DMS79 treated with DMSO at 0.1 percent for 48 hours (cell line): ENCODE data around the gene ARL17B.
"Not testable (repeated sequence)": the region's sequence is repeated elsewhere in the genome, so short reads cannot be mapped to it uniquely, and the experiment has no call there.

Experiments
- DNase-seq: peaks from one replicate; lab custom pipeline; 2025; lab: John Stamatoyannopoulos, UW

ARL17B gene

DNA sequence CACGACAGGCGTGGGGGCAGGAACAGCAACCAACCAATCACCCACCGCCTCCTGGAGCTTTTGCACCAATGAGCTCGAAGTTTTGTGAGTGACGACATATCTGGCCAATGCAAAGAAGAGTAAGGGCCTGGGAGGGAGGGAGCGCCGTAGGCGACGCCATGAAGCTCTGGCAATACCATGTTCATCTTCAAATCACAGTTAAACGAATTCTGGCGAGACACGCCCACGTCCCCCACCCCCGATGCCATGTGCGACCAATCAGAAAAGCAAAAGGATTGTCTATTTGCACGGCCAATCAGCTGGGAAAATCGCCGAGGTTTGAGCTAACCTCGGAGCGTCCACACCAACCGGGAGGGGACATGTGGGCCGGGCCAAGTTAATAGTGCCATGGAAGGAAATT is at the start of gene ARL17B:
Gene ARL17B, minus strand, starts transcription at position 12 of the 400 bp plus-strand sequence. CDS start 3,369 bp downstream, outside the sequence.
- not testable (repeated sequence) for DNase-seq

DNA sequence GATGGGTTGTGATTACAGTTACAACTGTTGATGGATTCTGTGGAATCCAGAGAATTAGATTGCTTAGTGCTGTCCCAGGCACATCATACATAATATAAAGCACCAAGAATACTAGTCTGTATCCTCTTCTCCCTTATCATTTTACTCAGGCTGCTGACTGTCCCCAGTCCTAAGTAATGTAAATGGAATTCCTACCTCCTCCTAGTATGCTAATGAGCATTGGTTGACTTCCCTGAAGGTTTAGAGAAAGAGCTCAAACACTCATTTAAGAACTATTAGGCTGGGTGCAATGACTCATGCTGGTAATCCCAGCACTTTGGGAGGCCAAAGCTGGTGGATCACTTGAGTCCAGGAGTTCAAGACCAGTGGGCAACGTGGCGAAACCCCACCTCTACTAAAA is 48.3 kb upstream of the ARL17B start:
- not testable (repeated sequence) for DNase-seq

DNA sequence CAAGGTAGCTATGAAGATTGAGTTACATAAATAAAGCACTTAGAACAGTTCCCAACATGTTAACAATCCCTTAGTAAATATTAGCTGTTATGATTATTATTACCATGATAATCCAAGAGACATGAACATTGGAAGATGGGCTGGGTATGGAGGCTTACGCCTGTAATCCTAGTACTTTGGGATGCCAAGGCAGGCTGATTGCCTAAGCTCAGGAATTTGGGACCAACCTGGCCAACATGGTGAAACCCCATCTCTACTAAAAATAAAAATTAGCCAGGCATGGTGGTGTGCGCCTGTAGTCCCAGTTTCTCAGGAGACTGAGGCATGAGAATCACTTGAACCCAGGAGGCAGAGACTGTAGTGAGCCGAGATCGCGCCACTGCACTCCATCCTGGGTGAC is 45.6 kb upstream of the ARL17B start:
- DNase-seq, result not testable (repeated sequence)

DNA sequence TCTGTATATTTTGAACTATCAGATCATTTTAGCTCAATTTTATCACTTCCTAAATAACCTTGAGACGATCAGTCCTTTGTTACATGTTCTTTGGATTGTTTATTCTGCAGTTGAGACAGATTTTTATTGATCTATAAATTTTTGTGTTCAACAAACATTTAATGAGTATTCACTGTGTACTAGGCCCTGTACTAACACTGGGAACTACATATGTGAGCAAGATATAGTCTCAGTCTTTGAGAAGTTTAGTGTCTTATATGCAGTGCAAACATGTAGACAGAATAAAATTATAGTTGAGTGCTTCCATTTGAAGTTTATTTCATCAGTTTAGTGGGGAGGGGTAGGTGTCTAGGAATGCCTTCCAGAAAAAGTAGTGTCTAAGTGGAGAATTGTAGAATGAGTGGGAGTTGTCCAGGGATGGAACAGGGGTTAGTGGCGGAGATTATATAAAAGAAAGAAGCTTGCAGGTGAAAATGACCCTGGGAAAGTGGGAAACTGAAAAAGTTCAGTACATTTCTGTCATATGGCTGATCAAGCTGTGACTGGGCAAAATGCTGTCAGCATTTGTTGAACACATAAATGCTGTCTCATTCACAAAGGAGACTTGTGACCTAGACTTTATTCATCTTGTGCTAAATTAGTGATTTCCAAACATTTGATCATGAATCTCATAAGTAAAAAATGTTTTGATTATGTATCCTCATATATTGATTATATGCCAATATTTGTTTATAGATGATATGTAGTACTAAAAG is 39.6 kb upstream of the ARL17B start:
- not testable (repeated sequence) for DNase-seq

DNA sequence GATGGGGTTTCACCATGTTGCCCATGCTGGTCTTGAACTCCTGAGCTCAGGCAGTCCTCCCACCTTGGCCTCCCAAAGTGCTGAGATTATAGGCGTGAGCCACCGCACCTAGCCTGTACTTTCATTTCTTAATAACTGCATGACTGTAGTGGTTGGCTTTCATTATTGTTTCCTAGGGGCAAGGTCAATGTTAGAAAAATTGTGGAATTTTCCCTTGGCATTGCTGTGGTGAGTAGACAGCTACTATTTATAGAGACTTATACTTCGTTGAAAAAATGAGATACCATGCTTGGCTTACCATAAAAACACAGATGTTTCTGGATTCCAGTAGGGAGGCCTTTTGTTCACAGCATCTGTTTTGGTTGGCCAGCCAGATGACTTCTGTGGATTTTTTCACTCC is 39.0 kb upstream of the ARL17B start:
- DNase-seq, result not testable (repeated sequence)

DNA sequence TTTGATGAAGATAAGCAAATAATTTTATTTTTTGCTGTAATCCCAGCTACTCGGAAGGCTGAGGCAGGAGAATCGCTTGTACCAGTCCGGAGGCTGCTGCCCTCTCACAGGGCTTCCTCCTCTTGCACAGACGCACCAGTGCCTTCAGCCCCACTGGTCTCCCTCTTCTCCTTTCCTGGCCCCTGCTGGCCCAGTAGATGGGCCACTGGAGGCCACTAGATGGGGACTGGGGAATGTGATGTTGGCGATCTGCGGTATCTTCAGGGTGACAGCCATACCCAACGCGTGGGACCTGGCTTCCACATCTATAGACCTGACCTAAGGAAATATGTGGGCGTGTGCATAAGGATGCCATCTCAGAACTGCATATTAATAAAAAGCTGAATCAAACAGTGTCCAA is 38.4 kb upstream of the ARL17B start:
- not testable (repeated sequence) for DNase-seq

DNA sequence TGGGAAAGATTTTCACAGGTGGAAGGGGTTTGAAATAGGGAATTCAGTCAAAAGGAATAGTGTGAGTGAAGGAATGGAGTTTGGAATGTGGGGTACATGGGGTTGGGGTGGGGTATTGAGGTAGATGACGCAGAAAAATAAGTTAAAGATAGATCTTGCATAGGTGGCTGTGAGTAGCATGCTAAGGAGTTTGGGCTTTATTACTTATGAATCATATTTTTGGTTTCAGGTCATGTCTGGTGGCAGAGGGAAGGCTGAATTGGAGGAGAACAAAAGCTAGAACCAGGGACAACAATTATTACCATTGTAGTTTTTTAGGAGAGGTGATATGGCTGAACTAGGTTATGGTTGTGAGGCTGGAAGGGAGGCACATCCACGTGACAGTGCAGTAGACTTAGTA is 34.7 kb upstream of the ARL17B start:
- not testable (repeated sequence) for DNase-seq

DNA sequence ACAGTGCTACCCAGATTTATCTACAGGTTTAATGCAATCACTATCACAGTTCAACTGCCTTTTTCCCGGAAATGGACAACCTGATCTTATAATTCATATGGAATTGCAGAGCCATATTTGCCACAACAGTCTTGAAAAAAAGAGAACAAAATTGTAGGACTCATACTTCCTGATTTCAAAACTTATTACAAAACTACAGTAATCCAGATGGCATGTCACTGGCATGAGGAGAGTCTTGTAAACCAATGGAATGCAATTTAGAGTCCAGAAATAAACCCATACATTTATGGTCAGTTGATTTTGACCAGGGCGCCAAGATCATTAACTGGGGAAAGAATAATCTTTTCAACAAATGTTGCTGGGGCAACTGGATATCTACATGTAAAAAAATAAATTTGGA is 32.1 kb upstream of the ARL17B start:
- not testable (repeated sequence) for DNase-seq

DNA sequence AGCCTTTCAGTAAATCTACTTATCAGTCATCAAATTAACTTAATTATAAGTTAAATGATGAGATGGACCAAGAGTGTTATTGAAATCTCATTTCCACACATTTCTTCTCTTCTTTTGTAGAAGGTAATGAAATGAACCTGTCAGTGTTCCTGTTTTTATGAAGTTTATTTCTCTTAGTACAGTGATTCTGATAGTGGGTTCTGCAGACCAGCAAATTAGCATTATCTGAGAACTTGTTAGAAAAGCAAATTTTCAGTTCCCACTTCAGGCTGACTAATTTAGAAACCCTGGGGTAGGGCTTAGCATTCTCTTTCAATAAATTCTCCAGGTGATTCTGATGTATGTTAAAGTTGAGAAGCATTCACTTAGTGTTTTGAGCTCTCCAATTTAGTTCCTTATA is 23.9 kb upstream of the ARL17B start:
- not testable (repeated sequence) for DNase-seq

DNA sequence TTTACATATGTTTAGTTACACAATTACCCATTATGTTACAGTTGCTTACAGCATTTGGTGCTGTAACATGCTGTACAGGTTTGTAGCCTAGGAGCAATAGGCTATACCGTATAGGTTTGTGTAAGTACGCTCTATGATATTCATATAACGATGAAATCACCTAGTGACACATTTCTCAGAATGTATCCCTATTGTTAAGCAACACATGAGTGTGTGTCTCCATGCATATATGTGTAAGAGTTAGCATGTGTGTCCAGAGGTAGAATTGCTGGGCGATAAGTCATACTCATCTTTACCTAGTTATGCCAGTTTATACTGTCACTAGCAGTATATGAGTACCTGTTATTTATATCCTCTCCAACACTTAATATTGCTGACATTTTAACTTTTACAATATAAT is 21.6 kb upstream of the ARL17B start:
- DNase-seq, result not testable (repeated sequence)

DNA sequence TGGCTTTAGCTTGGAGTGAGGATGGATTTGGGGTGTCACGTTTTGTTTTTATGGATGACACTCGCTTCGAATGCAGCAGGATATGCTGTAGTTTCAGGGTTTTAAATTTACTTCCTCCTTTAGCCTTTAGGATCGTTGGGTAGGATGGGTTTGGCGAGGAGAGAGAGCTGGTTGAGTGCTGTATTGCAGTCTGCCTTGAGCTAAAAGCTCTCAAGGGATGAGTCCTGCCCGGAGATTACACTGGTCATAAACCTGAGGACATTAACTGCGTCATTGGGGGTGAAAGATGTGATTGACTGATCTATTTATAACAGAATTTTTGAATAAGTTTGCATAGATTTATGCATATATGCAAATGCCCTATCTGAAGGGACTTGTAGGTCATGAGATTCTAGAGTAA is 11.9 kb upstream of the ARL17B start:
- not testable (repeated sequence) for DNase-seq

DNA sequence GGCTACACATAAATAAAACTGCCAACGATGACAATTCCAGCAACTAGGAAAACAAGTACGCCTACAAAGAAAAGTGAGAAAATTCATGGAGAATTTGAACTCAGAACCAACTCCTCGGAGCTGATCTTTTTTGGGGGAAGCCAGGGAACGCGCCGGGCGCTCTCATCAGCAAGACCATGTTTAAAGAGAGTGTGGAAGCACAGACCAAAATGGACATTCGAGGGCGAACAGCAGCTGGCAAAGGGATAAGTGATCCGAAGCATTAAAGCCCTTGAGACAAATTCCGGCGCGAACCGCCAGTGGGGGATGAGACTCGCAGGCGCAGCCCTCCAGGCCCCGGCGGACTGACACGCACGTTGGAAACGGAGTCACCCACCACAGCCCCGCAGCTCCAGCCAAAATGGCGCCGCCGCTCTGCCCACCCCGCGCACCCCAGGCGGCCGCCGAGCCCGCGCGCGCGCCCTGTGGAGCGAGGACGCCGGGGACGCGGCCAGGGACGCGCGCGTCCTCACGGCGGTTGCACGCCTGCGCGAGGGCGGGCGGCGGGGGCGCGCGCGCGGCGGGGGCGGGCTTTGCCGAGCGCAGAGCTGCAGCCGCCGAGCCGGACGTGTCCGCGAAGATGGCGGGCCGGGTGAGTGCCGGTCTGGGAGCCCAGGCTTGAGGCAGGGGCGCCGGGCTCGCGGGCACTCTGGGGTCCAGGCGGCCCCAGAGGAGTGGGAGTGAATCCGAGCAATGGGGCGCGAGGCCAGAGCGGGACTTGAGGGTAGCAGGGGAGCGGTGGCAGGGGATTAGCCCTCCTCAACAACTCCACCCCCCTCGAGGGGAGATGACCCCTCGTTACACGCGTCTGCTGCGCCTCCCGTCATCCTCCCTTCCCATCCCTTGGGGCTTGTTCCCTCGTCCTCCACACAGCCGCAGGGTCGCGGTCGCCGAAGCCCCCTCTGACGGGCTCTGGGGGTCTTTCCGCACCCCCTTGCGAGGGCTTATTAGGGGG is 11.0 kb upstream of the ARL17B start:
- not testable (repeated sequence) for DNase-seq

DNA sequence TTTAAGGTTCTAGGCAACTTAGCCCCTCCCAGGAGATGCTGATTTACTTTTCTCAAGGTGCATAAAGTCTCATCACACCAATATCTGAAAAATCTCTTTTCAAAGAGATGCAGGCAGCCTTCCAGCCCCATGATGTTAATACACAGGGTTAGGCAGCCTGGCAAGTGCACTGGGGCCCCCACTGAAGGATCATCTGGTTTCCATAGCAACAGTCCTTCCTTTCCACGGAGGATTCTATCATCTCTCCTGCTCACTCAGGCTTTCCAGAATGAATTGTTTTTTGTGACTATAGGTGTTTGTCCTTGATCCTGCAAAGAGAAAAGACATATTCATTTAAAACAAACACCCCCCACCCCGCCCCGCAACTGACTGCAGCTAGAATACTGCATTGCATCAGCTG is 6.0 kb upstream of the ARL17B start:
- DNase-seq, result not testable (repeated sequence)

DNA sequence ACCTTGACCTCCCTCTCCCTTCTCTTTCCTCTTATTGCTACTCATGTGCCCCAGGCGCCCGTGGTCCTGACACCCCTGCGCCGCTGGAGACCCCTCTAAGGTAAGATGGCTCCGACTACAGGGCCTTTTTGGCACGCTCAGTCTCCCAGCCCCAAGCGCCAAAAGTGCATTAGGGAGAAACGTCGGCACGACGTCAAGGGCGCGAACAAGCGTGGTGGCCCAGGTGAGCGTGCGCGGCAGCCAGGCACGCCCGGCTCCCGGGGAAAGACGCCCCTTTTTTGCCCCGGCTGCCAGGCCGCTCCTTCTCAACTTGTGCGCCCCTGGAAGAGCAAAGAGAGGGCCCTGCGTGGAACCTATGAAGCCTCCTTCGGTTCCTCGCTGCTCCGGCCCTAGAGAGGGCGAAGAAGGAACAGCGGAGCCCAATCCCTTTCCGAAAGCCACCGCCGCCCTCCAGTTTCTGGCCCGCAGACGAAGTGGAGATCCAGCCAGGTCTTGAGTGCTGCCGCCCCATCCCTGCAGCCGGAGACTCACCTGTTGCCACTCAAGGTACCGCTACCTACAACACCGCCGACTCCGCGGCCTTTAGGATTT is 326 bp downstream of the ARL17B start:
- DNase-seq, result not testable (repeated sequence)

DNA sequence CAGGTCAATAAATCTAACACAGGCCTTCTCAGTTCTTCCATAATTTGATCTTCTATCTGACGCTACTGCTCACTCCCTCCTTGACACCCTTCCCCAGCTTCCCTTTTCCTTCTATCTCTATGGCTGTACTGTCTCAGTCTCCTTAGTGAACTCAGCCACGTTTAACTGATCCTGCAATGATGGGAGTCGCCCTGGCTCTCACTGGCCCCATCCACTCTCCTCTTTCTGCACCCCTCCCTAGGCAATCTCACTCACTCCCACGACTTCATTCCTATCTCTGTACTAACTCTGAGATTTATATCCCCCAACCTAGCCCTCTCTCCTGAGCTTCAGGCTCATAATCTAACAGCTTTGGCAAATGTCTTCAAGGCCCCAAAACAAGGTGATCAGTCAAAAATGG is 7.7 kb downstream of the ARL17B start:
- DNase-seq, result not testable (repeated sequence)

DNA sequence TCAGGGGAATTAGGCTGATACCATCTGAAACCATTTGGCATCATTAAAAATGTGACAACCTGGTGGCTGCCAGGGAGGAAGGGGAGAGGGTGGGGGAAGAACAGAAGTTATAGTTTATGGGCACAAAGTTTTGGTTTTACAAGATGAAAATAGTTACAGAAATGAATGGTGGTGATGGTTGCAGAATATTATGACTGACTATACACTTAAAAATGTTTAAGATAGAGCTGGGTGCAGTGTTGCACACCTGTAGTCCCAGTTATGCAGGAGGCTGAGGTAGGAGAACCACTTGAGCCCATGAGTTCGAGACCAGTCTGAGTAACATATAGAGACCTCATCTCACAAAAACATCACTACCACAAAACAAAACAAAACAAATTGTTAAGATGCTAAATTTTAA is 12.5 kb downstream of the ARL17B start:
- not testable (repeated sequence) for DNase-seq

DNA sequence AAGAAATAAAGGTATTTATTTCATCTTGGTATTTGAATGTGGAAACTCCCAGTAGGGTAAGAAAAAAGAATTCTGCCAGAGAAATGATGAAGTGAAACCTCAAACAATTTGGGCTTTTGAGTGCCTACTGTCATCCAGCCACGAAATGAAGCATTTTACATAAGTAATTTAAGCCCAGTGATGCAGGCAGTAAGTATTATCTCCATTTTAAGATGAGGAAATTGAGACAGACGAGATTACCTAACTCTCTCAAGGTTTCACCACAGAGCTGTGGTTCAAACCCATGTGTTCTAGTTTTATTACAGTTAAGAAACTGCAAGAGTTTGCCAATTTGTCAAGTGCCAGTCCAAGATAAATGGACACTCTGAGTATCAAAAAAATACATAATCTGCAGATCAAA is 13.2 kb downstream of the ARL17B start:
- DNase-seq, result not testable (repeated sequence)

DNA sequence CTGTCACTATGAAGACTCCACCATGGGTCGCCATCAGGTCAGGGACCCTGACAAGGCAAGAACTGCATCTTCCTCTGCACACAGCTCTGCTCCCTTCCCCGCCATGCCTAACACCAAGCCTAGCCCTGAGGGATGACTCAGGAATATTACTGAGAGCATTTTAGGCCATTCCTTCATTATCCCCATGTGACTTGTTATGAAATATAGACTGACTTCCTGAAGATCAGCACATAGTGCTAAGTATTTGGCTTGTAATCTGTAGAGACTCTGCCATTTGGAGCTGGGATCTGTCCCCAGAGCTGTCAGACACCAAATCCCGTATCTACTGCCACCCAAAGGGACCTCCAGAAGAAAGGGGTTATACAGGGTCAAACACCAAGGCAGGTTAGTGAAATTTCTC is 19.4 kb downstream of the ARL17B start:
- DNase-seq, result not testable (repeated sequence)

DNA sequence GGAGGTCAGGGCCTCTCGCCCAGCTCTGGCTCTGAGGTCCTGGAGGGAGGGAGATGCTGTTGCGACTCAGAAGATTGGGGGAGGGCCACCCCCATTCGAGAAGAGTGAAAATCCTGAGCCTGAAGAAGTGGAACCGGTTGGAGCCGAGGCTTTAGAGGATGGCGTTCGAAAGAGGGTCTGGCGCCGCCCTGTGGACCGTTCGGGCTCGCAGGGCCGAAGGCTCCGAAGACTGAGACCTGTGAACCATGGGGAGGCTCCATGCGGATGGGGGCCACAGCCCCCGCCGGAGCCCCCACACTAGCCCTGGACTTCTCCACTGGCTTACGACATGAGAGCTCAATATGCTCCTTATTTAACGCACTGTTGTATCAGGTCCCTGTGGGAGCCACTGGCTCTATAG is 20.3 kb downstream of the ARL17B start:
- DNase-seq, result not testable (repeated sequence)

DNA sequence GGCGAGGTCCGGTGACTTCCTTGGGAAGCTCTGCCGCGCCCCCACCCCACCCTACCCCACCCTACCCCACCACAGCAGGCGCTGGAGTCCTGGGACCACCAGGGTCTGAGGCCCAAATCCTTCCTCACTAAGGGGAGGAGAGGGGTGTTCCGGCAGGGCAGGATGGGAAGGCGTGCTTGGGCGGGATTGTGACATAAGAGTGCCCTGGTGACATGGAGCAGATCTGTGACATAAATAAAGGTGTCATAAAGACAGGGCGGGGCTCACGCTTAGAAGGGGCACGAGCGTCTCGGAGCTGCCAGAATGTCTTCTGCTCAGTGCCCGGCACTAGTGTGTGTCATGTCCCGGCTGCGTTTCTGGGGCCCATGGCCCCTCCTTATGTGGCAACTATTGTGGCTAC is 66.7 kb downstream of the ARL17B start, which contains the start of gene LRRC37A:
Gene LRRC37A, plus strand, starts transcription at position 301 of the 400 bp plus-strand sequence. Its CDS starts 3 bp downstream, at position 304.
- DNase-seq, result not testable (repeated sequence)

DNA sequence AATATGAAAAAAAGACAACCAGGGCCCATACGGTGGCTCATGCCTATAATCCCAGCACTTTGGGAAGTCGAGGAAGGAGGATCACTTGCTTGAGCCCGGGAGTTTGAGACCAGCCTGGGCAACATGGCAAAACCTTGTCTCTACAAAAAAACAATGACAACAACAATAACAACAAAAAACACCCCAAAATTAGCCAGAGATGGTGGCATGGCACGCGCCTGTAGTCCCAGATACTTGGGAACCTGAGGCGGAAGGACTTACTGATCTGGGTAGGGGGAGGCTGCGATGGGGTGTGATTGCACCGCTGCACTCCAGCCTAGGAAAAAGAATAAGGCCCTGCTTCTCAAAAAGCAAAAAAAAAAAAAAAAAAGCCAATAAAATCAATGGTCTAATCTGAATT is 69.9 kb downstream of the ARL17B start:
- DNase-seq, result not testable (repeated sequence)

DNA sequence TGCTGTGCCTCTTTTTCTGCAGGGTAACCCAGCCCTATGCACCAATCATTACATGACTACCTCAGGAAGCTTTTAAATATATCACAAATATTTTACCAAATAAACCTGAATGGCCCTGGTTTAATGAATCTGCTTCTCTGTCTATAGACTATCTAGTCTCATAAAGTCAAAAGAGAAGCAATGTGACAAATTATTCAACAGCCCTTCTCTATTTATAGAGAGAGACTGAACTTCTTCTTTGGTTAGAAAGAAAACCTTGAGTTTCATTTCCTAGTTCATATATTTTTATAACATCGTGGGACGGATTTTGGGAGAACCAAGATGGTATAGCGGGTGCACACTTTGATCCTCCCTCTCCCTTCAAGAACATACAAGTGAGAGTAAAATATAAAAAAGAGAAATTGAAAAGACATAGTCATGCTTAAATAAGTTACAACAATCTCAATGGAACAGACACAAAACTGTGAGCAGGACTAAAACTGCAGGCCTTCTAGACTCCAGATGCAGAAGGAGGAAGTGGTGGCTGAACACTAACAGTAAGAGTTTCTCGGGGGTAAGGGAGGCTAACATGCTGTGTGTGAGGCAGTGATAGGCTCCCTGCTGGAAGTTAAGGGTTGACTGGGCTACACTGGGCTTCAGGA is 70.5 kb downstream of the ARL17B start:
- not testable (repeated sequence) for DNase-seq
